HG02870 (cell line): ENCODE measurements around the gene LNX2.

Experiments used
- ATAC-seq: cut with Tn5 transposase; IDR thresholded peaks from one replicate; pipeline ENCODE4 v1.9.1; 2021; ENCODE audit warnings: mild to moderate bottlenecking, moderate library complexity; ENCODE audit not compliant: unreplicated experiment

LNX2 gene

GRCh38 chr13:27516103-27516502 is 104.2 kb downstream of the LNX2 start:
- ATAC-seq = no peak

- ATAC-seq = no peak
Measured at GRCh38 chr13:27510082-27510481, 110.2 kb downstream of the LNX2 start.

GRCh38 chr13:27508802-27509201 is 111.5 kb downstream of the LNX2 start:
- no peak for ATAC-seq

- no peak for ATAC-seq
Measured at GRCh38 chr13:27505792-27506191, 114.5 kb downstream of the LNX2 start.

GRCh38 chr13:27504868-27505194 is 115.5 kb downstream of the LNX2 start:
- ATAC-seq = no peak

- no peak for ATAC-seq
Measured at GRCh38 chr13:27504128-27504867, 116.0 kb downstream of the LNX2 start.

- no peak for ATAC-seq
Measured at GRCh38 chr13:27500806-27501534, 119.4 kb downstream of the LNX2 start.

- no peak for ATAC-seq
Measured at GRCh38 chr13:27497563-27498230, 122.6 kb downstream of the LNX2 start.

- no peak for ATAC-seq
Measured at GRCh38 chr13:27496536-27497273, 123.6 kb downstream of the LNX2 start.

- no peak for ATAC-seq
Measured at GRCh38 chr13:27496006-27496405, 124.3 kb downstream of the LNX2 start.
